ENCODE data around the gene RNF121. TPM values are rescaled to one million over a fixed set of nuclear protein-coding genes. Genes with fewer than 3 reads are reported as not detected.

Gene RNF121
- total RNA-seq, 1 donor from 2014 or later, result 27.2 TPM

DNA sequence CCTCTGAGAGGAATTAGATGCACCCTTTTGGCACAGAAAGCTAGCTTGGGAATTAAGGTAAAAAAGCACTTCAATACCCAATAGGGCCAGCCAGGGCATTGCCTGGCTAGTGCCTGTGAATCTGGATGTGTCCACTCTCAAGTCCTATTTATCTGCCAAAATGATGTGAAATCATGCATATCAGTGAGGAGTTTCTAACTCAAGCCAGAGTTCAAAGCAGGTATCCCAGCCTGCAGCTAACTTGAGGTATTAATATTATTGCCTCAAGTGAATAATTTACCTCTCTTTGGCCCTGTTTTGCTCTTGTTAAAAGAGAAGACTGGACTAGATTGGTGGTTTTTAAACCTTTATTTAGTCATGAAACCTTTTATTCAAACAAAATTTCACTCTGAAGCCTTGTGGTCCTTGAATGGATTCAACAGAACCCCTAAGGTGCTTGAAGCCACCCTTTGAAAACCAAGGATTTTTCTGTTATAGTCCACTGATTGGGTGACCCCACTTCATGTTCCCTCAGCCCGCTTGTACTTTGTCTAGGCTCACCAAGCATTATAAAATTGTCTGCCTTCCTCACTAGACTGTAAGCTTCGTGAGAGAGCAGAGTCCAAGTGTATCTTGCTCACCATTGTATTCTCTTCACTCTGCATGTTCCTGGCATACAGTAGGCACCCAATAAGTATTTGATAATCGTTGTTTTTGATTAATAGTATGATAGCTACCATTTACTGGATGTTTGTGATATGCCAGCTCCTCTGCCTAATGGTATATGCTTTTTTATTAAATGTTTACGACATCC, 4.5 kb downstream of the RNF121 start:
- no peak for DNase-seq (ENCODE audit: low spot score)

DNA sequence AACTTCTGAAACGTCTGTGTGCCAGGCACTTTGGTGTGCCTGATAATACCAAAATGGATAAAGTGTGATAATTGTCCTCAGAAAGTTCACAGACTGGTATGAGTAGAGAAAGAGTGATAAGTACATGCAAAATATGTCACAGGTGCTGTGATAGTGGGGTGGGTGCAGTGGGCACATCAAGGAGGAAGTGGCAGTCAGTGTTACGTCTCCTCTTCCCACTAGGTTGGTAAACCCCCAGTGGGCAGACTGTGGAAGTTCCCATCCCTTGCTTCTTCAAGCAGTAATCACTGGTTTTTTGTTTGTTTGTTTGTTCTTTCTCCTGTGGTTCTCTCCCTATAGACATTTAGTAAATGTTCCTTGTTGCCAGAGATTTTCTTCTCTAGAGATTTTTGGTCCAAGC, 5.4 kb downstream of the RNF121 start:
- no peak for DNase-seq (ENCODE audit: low spot score)

DNA sequence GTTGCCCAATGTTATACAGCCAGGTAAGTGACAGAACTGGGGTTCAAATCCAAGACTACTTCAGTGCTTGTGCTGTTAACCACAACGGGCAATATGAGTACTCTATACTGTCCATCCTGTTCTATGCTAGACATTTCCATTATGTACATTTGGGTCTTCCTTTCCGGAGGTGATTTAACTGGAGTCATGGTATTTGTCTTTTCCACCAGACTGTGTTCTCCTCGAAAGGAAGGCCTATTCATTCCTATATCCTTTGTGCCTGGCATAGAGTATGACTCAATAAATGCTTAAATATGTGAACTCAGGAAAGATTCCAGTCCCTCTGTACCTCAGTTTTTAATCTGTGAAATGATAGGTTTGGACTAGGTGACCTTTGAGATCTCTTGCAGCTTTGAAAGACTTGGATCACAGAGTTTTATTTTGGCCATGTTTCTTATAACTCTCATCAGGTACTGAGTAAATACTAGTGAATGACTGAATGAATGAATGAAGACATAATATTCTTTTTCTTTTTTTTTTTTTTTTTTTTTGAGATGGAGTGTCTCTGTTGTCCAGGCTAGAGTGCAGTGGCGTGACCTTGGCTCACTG, 6.6 kb downstream of the RNF121 start:
- no peak for DNase-seq (ENCODE audit: low spot score)

DNA sequence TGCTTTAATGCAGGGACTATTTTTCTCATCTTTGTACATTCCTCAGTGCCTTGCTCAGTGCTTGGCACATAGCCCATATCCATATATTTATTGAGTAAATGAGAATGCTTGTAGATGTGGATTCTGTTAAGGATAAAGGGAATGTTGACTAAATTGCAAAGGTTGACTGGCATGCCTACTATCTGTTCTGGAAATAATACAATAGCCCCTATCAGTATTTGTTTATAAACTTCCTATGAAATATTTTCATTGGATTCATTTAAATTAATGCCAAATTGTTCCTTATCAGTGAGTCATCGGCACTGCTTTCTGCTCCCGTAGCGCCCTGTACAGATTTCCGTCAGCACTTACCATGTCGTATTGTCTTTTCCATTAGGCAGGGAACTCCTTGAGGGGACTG, 8.0 kb downstream of the RNF121 start:
- no peak for DNase-seq (ENCODE audit: low spot score)

DNA sequence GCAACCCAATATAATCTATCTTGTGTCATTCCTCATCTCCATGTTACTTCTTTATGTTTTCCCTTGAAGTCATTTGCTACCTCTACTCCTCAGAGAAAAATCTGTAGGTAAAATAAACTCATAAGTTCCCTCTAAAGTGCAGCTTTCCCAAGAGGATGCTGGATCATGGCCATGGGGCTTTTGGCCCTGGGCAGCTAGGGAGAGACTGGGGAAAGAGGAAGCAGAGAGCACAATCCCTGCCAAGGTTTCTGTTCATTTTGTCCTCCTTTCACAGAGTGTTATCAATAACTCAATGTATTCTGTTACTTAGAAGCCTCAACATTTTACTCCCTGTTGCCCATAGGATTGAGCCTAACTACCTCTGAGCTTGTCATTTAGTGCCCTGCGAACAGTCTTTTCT, 9.0 kb downstream of the RNF121 start:
- no peak for DNase-seq (ENCODE audit: low spot score)

DNA sequence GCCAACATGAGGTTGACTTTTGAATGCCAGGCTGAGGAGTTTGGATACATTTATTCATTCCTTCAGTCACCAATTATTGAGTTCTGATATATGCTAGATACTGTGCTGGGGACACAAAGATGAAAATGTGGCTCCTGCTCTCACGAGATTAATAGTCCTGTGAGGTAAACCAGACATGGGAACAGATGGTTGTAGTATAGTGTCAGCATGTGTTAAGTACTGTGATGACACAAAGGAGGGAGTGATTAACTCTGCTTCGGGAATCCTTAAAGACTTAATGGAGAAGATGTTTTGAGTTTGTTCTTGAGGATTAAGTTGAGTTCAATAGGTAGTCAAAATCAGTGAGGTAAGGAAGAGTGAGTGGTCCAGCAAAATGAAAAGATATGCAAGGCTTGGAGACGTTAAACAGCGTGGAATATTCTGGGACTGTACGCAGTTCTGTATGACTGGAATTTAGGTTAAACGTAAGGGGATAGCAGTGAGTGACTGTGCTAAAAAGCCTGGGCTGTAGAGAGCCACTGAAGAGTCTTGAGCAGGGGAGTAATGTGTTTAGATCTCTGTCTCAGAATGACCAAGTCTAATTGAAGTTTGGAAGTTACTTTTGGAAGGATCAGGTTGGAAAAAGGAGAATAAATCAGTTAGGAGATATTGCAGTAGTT, 11.8 kb downstream of the RNF121 start:
- DNase-seq (ENCODE audit: low spot score), result no peak

DNA sequence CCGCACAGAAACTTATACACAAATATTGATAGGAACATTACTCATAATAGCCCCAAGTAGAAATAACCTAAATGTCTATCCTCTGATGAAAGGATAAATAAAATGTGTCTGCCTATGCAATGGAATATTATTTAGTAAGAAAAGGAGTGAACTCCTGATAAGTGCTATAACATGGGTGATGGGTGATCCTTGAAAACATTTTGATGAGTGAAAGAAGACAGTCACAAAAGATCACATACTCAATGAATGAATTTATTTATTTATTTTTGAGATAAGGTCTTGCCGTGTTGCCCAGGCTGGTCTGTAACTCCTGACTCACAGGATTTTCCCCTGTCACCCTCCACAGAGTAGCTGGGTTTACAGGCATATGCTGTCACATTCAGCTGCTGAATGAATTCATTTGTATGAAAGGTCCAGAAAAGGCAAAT, 17.3 kb downstream of the RNF121 start:
- no peak for DNase-seq (ENCODE audit: low spot score)

DNA sequence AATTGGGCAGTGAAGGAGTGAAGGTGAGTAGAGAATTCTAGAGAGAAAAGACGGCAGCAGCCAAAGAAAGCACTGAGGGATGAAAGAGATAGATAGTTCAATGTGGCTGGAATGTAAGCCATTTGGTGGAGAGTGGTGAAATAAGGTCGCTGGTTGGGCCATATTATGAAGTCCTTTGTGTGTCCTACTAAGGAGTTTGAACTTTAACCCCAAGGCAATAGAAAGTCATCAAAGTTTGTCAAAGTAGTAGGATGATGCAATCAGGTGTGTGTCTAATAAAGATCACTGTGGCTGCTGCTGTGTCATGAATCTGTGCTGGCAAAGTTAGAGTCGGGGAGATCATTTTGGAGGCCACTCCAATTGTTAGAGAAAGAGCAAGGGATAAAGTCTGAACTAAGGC, 18.7 kb downstream of the RNF121 start:
- DNase-seq (ENCODE audit: low spot score), result no peak

DNA sequence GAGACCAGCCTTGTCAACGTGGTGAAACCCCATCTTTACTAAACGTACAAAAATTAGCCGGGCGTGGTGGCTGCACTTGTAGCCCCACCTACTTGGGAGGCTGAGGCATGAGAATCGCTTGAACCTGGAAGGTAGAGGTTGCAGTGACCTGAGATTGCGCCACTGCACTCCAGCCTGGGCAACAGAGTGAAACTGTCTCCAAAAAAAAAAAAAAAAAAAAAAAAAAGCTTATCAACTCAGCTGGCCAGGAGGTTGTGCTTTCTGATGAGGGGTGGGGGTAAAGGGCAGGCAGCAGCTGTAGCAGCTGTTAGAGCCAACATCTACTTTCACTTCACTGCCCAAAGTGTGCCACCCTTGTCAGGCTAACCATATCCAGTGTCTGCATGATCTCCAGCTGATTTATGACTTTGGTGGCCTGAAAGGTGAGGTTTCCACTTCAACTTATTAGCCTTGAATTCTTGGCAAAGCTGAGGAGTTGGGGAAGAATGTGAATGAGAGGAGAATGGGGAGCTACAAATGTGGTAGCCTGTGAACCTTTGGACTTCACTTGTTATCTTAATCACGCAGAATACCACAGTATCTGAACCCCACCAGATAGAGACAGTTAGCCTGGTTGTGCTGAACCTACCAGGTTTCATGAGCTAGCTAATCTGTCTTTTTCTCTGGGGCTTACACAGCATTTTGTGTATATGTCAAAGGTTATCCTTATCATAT, 19.6 kb downstream of the RNF121 start:
- no peak for DNase-seq (ENCODE audit: low spot score)

DNA sequence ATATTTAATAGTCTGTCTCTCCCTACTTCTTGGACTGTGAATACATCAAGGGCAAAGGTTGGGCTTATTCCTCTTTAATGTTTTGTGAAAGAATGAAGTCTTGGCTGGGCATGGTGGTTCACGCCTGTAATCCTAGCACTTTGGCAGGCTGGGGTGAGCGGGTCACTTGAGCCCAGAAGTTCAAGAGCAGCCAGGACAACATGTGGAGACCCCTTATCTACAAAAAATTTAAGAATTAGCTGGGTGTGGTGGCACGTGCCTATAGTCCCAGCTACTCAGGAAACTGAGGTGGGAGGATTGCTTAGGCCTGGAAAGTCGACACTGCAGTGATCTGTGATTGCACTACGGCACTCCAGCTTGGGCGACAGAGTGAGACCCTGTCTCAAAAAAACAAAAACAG, 20.2 kb downstream of the RNF121 start:
- DNase-seq (ENCODE audit: low spot score), result no peak

DNA sequence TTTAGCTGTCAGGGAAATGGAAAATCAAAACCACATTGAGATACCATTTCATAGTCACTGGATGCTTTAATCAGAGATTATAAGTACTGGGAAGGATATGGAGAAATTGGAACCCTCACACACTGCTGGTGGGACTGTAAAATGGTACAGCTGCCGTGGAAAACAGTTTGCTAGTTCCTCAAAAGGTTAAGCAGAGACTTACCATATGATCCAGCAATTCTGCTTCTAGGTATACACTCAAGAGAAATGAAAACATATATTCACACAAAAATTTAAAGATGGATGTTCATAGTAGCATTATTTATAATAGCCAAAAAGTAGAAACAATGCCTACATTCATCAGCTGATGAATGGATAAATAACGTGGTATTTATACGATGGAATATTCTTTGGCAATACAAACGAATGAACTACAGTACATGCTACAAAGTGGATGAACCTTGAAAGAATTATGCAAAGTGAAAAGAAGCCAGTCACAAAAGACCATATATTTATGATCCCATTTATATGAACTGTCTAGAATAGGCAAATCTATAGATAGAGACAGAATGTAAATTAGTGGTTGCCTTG, 23.0 kb downstream of the RNF121 start:
- DNase-seq (ENCODE audit: low spot score), result no peak

DNA sequence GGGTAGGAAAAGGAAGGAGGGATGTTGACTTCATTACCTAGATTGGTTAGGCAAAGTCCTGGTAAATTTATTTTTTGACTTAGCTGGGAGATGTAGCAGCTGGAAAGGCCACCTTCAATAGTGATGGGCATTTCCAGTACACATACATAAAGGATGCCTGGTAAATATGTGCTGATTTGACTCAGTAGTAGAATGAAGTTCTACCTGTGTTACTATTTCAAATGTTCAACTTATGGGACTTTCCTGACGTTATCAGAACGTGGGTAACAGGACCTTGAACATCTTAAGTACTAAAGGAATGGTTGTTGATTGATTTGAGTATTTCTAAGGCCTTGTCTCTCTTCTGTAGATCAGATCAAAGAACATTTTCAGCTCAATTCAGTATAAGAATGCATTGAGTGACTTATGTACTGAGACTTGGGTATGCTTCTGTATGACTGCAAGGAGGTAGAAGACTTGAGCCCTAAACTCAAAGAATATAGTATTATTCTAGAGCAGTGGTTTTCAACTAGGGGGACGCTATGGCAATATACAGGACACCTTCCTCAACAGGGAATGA, 27.1 kb downstream of the RNF121 start:
- DNase-seq (ENCODE audit: low spot score), result no peak

DNA sequence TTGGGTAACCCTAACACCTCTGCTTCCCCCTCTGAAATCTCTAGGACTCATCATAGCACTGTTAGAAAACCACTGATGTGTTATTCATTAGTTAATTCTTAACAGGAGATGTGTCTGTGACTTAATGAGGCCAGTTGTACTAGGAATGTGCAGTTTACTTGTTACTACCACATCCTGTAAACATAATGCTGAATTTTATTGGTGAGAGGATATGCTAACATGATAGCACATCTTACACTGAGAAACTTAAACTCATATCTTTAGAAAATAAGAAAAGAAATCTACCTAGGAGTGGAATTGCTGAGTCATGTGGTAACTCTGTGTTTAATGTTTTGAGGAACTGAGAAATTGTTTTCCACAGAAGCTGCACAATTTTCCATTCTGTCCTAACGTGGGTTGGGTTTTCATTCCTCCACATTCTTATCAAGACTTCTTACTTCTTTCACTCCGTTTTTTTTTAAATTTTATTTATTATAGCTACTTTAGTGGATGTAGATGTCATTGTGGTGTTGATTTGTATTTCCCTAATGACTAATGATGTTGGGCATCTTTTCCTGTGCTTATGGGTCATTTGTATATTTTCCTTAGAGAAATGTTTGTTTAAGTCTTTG, 33.7 kb downstream of the RNF121 start:
- no peak for DNase-seq (ENCODE audit: low spot score)

DNA sequence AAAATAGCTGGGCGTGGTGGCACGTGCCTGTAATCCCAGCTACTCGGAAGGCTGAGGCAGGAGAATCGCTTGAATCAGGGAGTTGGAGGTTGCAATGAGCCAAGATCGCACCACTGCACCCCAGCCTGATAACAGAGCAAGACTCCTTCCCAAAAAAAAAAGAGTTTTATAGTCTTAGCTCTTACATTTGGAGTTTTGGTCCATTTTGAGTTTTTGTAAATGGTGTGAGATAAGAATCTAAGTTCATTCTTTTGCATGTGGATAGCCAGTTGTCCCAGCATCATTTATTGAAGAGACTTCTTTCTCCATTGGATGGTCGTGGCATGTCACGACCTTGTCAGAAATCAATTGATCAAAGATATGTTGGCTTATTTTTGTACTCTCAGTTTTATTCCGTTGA, 34.6 kb downstream of the RNF121 start:
- no peak for DNase-seq (ENCODE audit: low spot score)

DNA sequence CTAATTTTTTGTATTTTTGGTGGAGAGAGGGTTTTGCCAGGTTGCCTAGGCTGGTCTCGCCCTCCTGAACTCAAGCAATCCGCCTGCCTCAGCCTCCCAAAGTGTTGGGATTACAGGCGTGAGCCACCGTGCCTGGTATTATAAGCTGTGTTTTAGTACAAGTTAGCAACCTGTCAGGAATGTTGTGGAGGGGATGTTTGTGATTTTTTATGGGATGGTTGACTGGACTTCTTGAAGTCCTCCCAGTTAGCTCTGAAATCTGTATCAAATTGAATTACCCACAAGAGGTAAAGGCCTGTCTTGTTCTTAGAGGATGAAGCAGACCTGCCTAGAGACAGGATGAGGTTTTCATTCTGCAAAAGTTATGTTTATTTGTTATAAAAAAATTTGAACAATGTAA, 35.8 kb downstream of the RNF121 start:
- DNase-seq (ENCODE audit: low spot score), result no peak

DNA sequence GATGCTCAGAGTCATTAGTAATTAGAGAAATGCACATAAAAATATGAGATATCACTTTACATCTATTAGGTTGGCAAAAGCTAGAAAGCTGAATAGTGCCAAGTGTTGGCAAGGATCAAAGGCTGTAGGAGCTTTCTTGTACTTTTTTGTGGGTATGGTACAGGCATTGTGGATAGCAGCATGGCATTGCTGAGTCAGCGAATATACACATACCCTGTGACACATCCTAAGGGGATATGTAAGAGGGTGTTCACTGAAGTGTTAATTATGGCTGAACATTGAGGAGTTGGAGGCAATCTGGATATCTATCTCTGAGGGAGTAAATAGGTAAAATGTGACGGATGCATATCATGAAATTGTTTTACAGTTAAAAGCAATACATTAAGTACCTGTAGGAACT, 42.8 kb downstream of the RNF121 start:
- no peak for DNase-seq (ENCODE audit: low spot score)

DNA sequence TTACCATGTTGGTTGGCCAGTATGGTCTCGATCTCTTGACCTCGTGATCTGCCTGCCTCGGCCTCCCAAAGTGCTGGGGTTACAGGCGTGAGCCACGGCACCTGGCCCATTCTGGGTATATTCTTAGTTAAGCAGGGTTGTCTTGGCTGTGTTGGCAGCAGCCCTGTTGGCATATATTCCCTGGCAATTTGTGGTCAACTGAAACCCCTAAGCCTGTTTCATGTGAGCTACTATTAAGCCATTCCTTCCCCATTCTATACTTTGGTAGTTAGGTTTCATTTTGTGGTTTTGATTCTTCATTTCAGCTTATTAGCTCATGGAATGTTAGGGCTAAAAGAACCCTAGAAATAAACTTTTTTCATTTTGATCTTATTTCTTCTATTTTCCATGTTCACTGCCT, 47.7 kb downstream of the RNF121 start:
- no peak for DNase-seq (ENCODE audit: low spot score)

DNA sequence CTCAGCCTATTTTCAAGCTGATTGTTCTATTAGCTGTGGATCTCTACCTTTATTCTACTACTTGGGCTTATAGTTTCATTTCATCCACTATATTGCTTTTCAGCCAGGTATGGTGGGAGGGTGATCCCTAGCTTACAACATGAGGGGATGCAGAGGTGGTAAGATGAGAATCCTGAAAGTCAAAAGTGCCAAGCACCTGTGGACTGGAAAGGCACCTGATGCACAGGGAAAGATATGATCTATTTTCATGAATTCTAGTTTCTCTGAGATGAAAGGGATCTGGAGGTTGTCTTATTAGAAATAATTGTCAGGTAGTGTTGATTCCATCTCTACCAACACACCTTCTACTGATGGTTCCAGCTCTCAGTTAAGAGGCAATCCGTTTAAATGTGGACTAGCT, 48.2 kb downstream of the RNF121 start:
- no peak for DNase-seq (ENCODE audit: low spot score)

DNA sequence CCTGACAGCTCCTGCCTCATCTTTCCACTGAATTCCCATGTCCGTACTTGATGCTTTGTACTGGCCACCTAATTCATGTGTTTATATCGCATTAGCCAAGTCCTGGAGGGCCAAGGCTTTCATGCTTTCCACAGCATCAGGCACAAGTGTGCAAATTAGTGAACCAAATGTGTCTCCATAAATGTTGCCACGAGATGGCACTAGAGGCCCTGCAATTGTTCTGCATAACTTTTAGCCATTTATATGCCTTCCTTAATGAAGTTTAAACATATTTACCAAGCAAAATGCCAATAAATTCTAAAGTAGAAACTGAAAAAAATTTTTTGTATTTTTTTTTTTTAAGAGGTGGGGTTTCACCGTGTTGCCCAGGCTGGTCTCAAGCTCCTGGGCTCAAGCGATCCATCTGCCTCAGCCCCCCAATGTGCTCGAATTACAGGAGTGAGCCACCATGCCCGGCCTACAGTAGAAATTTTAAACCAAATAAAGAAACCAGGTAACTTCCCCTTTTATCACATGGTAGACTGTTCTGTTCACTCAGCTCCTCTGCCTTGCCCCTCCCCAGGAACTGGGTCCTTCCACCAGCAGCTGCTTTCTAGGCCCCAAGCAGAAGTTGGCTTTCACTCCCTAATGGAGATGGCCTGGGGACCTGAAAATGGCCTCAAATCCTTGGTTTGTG, 49.0 kb downstream of the RNF121 start:
- DNase-seq (ENCODE audit: low spot score), result no peak

DNA sequence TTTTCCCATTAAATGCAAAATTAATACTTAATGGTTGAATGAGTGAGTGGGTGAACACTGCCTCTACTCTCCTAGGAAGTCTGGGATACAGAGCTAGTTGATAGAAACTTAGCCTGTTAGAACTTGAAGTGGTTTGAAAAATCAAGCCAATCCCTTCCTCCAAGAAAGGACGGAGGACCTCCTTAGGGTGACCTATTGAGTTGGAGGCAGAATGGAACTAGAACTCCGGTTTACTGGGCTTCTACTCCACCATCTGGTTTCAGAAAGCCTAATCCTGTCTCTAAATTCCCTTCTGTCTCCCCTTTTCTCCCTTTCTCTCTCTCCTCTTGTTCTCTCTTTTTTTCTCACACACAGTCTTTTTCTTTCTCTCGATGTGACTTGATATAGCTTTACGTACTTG, 50.2 kb downstream of the RNF121 start:
- no peak for DNase-seq (ENCODE audit: low spot score)

All from mesenteric fat pad (tissue), 1 donor.